GM23338 (cell line): Measurements from ENCODE around the gene EHD1. TPM values are rescaled to one million over a fixed set of nuclear protein-coding genes. Genes with fewer than 3 reads are reported as not detected.

ENCODE experiments used
- ATAC-seq: fragments of 200-7000 bp; cut with Tn5 transposase; 3 replicates; pipeline ENCODE4 v1.9.1; 2020
- DNase-seq: peaks from one replicate; pipeline ENCODE4 v3.0.0-alpha.2; 2015; ENCODE audit warnings: low spot score
- H2AFZ ChIP-seq: fragments of 200-600 bp; sonication (generic); 2 replicates; pipeline ENCODE4 v1.8.0; 2016; ENCODE audit warnings: antibody characterized with exemption, mild to moderate bottlenecking, moderate library complexity
- H3F3A ChIP-seq: fragments of 200-600 bp; sonication (generic); replicated peaks from 2 replicates; pipeline ENCODE4 v1.8.0; 2017; ENCODE audit warnings: antibody characterized with exemption, mixed run types, low read depth
- H3K27ac ChIP-seq: fragments of 200-600 bp; sonication (generic); 2 replicates; pipeline ENCODE4 v1.6.1; 2016; ENCODE audit warnings: low read depth
- H3K27me3 ChIP-seq: fragments of 200-600 bp; sonication (generic); 2 replicates; pipeline ENCODE4 v1.8.0; 2016; ENCODE audit warnings: mild to moderate bottlenecking, mixed run types, moderate library complexity; ENCODE audit not compliant: insufficient read depth
- H3K36me3 ChIP-seq: fragments of 200-600 bp; sonication (generic); 2 replicates; pipeline ENCODE4 v1.8.0; 2016; ENCODE audit warnings: mild to moderate bottlenecking; ENCODE audit not compliant: insufficient read depth
- H3K4me1 ChIP-seq: fragments of 200-600 bp; sonication (generic); 2 replicates; pipeline ENCODE4 v1.8.0; 2016; ENCODE audit warnings: mild to moderate bottlenecking, moderate library complexity; ENCODE audit not compliant: insufficient read depth
- H3K4me2 ChIP-seq: fragments of 200-600 bp; sonication (generic); 2 replicates; pipeline ENCODE4 v1.7.1; 2017; ENCODE audit warnings: mixed run types
- H3K4me3 ChIP-seq: fragments of 200-600 bp; sonication (generic); 2 replicates; pipeline ENCODE4 v1.6.1; 2016; ENCODE audit warnings: mixed run types
- H3K79me2 ChIP-seq: fragments of 200-600 bp; sonication (generic); replicated peaks from 2 replicates; pipeline ENCODE4 v1.8.0; 2017; ENCODE audit warnings: mild to moderate bottlenecking; ENCODE audit not compliant: insufficient read depth
- H3K9me2 ChIP-seq: fragments of 200-600 bp; sonication (generic); 2 replicates; pipeline ENCODE4 v1.8.0; 2017; ENCODE audit not compliant: insufficient read depth
- H4K20me1 ChIP-seq: fragments of 200-600 bp; sonication (generic); replicated peaks from 2 replicates; pipeline ENCODE4 v1.8.0; 2017; ENCODE audit warnings: mild to moderate bottlenecking; ENCODE audit not compliant: insufficient read depth
- H3K27ac Mint-ChIP-seq: 2 replicates; pipeline ENCODE4 v1.8.0; 2020; ENCODE audit warnings: inconsistent platforms, mild to moderate bottlenecking, moderate library complexity, mixed read lengths
- H3K27me3 Mint-ChIP-seq: 3 replicates; pipeline ENCODE4 v1.8.0; 2022; ENCODE audit warnings: low read depth, mild to moderate bottlenecking, moderate library complexity, mixed read lengths, inconsistent platforms; ENCODE audit not compliant: insufficient read depth, poor library complexity
- H3K36me3 Mint-ChIP-seq: 3 replicates; pipeline ENCODE4 v1.8.0; 2021; ENCODE audit warnings: low read depth, mild to moderate bottlenecking, inconsistent platforms, moderate library complexity, mixed read lengths
- H3K4me1 Mint-ChIP-seq: 3 replicates; pipeline ENCODE4 v1.8.0; 2020; ENCODE audit warnings: mild to moderate bottlenecking, inconsistent platforms, mixed read lengths
- H3K4me3 Mint-ChIP-seq: 3 replicates; pipeline ENCODE4 v1.8.0; 2021; ENCODE audit warnings: moderate library complexity, mild to moderate bottlenecking, inconsistent platforms, mixed read lengths
- H3K9me3 Mint-ChIP-seq: 3 replicates; pipeline ENCODE4 v1.8.0; 2020; ENCODE audit warnings: moderate library complexity, mild to moderate bottlenecking, inconsistent platforms, mixed read lengths
- CTCF ChIP-seq, 2 experiments: fragments of 200-600 bp in 1 of 2; sonication (generic) in 1 of 2; conservative IDR thresholded peaks; 2 replicates each; pipeline versions ENCODE4 v1.5.1 to v1.6.1; 2016 to 2017; ENCODE audit warnings: antibody characterized with exemption in 2 of 2, low read depth in 2 of 2, mild to moderate bottlenecking in 2 of 2, moderate library complexity in 1 of 2
- NANOG ChIP-seq: IDR thresholded peaks from 2 replicates; pipeline ENCODE4 v1.6.1; 2016; ENCODE audit warnings: antibody characterized with exemption, borderline replicate concordance
- ZNF462 ChIP-seq: fragments of 250-450 bp; sonication (Bioruptor Pico); IDR thresholded peaks from 2 replicates; pipeline ENCODE4 v1.5.0; 2020; ENCODE audit warnings: mild to moderate bottlenecking, moderate library complexity
- polyA plus RNA-seq: library from polyadenylated mRNA; unstranded; fragments of >200 nt; fragmentation: Nextera tagmentation; extraction: Ambion mirVana; gene quantifications from 2 replicates; pipeline ENCODE4 v1.2.1, GENCODE V29; 2016
- total RNA-seq: library from RNA; depleted of rRNA; stranded (reverse); fragments of >200 nt; shearing (Covaris generic); gene quantifications from 2 replicates; pipeline ENCODE4 v1.2.3, GENCODE V29; 2014

The EHD1 gene
- total and polyA plus RNA-seq, 2 experiments from 2014 or later, result 16.7 to 69.7 TPM

- Histone ChIP-seq H3K9me2 (no peaks in the 10 kb centered on the region), H3K4me2 (no peak overlapping the region), H3K27me3 (peaks cover 5% of the 10 kb centered on the region; the same call in 1 of the 2 replicates), H3K79me2 (peaks cover 21% of the 10 kb centered on the region), H3K4me1 (peaks cover 15% of the 10 kb centered on the region; the same call in 1 of the 2 replicates), H3K27ac (no peak overlapping the region), H2AFZ (no peak overlapping the region), H3K4me3 (no peak overlapping the region), H4K20me1 (no peaks in the 10 kb centered on the region; the same call in 1 of the 2 replicates), H3K36me3 (no peaks in the 10 kb centered on the region), H3F3A (0 out of 2 replicates have a peak, but pooled peaks cover 3% of the 10 kb centered on the region)
- Mint-ChIP-seq H3K36me3 (peaks cover 6% of the 10 kb centered on the region; the same call in 2 of the 3 replicates), H3K9me3 (no peaks in the 10 kb centered on the region), H3K4me3 (no peak overlapping the region), H3K27ac (no peak overlapping the region), H3K4me1 (peaks cover 29% of the 10 kb centered on the region), H3K27me3 (peaks cover 10% of the 10 kb centered on the region)
- ATAC-seq, result no peak
- peak in 1 of 2 experiments; percentile 13; a peak in 1 of 4 replicates for TF ChIP-seq CTCF (conservative IDR thresholded peaks at IDR 0.05; ENCODE audit: low read depth in 2 of 2)
- TF ChIP-seq ZNF462 (CRISPR knock-in tag), result no peak
- no peak for TF ChIP-seq NANOG
- no peak for DNase-seq
Observed at GRCh38 chr11:64875369-64876228, 2.8 kb downstream of the EHD1 start.
